ENCODE data around the gene PTCHD4. TPM values are rescaled to one million over a fixed set of nuclear protein-coding genes. Genes with fewer than 3 reads are reported as not detected.

The PTCHD4 gene
- total and polyA plus RNA-seq, 3 donors from 2014 or later, result 0.17 to 1.6 (median 0.68) TPM

- Histone ChIP-seq H3K4me1 (no peaks in the 10 kb centered on the region), H3K27ac (no peak overlapping the region), H3K9me3 (no peaks in the 10 kb centered on the region), H3K27me3 (no peaks in the 10 kb centered on the region), H3K4me3 (no peak overlapping the region), H3K36me3 (ENCODE audit: low read depth, missing control alignments) (no peaks in the 10 kb centered on the region)
- TF ChIP-seq POLR2A (IDR thresholded peaks at IDR 0.05) (no peak), CTCF (IDR thresholded peaks at IDR 0.05) (no peak)
- WGBS, 2 donors, result 53 to 74% methylated on average over 3 of the region's 3 CpGs
- no peak for DNase-seq
- intact Hi-C loops (cut with DNase I; ENCODE audit: low total_unique reads), result no loop called here
These were observed 43.8 kb downstream of the PTCHD4 start for GRCh38 chr6:48067148-48067712.

DNA sequence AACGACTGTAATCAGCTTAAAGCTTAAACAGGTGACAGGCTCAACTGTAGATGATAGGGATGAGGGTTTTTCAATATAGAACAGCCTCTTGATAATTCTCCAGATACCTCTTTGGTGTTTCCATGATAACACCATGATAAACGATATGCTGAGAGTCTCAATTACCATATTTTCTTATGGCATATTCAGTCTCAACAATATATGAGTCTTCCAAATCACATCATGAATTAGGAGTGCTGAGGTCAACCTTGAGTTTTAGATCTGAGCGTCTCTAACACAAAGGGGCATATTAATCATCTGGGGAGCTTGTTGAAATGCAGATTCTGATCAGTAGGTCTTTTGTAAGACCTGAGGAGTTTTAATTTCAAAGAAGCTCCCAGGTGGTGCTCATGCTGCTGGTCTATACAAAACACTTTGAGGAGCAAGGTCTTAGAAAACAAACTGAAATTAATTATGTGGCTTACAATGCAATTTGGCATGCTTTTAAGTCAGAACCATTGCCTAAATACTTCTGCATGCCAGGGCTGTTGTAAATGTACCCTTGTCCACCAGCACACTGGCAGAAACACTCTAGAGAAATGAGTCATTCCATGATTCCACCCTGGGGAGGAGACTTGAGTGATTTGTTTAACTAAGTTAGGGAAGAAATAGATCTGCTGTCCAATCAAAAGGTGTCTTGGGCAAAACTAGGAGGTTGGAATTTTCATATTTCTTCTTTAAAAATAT is 49.6 kb downstream of the PTCHD4 start:
- H3K4me3 ChIP-seq, result no peak overlapping the region
- H3K4me1 ChIP-seq, result no peaks in the 10 kb centered on the region
- no peak for DNase-seq
- 63 to 82% methylated on average over 3 of the region's 3 CpGs for WGBS, 2 donors
- H3K27ac ChIP-seq, result no peak overlapping the region
- no peaks in the 10 kb centered on the region for H3K27me3 ChIP-seq
- H3K36me3 ChIP-seq (ENCODE audit: low read depth, missing control alignments), result no peaks in the 10 kb centered on the region
- H3K9me3 ChIP-seq, result no peaks in the 10 kb centered on the region
- intact Hi-C loops (cut with DNase I; ENCODE audit: low total_unique reads), result no loop called here
- TF ChIP-seq POLR2A (IDR thresholded peaks at IDR 0.05) (no peak), CTCF (IDR thresholded peaks at IDR 0.05) (no peak)

Data from testis (tissue), 3 donors.